Measurements from ENCODE around the gene KIF14.

- TF ChIP-seq CTCF (conservative IDR thresholded peaks at IDR 0.05; ENCODE audit: low read depth in 2 of 2) (peak; percentile 35 to 41), POLR2AphosphoS5 (IDR thresholded peaks at IDR 0.05; ENCODE audit: low read depth) (no peak), EZH2 (IDR thresholded peaks at IDR 0.05; ENCODE audit: low read depth, unreplicated experiment) (no peak), CREB1 (CRISPR knock-in tag; IDR thresholded peaks at IDR 0.05; ENCODE audit: low read depth) (no peak), EZH2phosphoT487 (IDR thresholded peaks at IDR 0.05; ENCODE audit: unreplicated experiment) (no peak), REST (IDR thresholded peaks at IDR 0.05; ENCODE audit: unreplicated experiment) (no peak), JUNB (IDR thresholded peaks at IDR 0.05; ENCODE audit: unreplicated experiment) (no peak), ZNF331 (CRISPR knock-in tag; IDR thresholded peaks at IDR 0.05; ENCODE audit: low read depth) (no peak), STAT1 (IDR thresholded peaks at IDR 0.05; ENCODE audit: unreplicated experiment) (no peak), ZNF462 (CRISPR knock-in tag; IDR thresholded peaks at IDR 0.05) (no peak), NANOG (IDR thresholded peaks at IDR 0.05; ENCODE audit: borderline replicate concordance) (no peak), ZNF114 (CRISPR knock-in tag; IDR thresholded peaks at IDR 0.05) (no peak)
Measured at GRCh38 chr1:200556002-200556401, 64.5 kb downstream of the KIF14 start.

Measured in GM23338 (cell line).